GM19467 (cell line): ENCODE measurements around the gene STK24.

Experiments
- ATAC-seq: cut with Tn5 transposase; IDR thresholded peaks from one replicate; pipeline ENCODE4 v1.9.1; 2021; ENCODE audit warnings: mild to moderate bottlenecking, moderate library complexity; ENCODE audit not compliant: unreplicated experiment

STK24 gene

DNA sequence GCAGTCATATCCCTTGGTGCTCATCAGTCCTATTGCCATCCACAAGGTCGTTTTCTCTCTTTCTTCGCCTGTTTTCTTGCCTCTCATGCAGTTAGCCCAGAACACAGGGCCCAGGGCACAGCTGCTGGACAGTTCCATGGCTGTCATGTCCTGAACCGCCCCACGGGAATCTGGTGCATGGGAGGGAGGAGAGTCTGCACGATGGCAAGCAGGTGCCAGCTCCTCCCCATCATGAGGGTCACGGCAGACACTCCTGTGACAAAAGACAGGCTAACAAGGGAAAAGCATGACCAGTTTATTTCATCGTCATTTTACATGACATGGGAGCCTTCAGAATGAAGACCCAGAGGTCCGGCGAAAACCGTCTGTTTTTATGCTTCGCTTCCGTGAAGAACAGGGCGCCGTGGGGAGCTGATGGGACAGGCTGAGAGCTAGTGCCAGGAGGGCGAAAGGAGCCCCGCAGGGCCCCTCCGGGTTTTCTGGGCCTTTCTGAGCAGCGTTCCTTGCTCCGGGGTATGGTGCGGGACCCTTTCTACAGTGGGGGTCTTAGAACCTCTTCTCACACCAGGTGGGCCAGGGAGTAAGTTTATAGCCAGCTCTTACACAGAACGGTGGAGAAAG, 135.7 kb downstream of the STK24 start:
- ATAC-seq = no peak

DNA sequence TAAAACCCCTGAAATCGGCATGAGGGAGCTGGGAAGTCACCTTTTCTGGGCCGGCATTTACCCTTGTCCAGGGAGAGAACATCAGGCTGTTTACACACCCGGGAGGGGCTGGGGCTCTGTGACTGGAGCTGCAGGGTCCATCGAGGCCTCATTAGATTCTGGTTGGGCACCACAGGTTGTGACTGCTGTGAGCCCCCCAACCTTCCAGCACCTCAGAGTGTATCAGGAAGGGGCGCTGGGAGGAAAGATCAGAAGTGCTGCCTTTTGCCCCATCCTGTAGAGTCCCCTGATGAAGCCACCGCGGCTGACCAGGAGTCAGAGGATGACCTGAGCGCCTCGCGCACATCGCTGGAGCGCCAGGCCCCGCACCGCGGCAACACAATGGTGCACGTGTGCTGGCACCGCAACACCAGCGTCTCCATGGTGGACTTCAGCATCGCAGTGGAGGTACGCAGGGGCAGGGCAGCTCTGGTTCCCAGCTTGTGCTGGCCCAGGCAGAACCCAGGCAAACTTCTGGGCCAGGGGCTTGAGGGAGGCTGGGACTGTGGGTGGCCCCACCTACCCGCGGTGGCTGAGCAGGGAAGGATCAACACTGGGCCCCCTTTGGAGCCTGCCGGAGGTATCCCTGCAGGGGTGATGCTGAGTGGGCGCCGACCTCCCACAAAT, 136.4 kb downstream of the STK24 start:
- ATAC-seq = no peak

DNA sequence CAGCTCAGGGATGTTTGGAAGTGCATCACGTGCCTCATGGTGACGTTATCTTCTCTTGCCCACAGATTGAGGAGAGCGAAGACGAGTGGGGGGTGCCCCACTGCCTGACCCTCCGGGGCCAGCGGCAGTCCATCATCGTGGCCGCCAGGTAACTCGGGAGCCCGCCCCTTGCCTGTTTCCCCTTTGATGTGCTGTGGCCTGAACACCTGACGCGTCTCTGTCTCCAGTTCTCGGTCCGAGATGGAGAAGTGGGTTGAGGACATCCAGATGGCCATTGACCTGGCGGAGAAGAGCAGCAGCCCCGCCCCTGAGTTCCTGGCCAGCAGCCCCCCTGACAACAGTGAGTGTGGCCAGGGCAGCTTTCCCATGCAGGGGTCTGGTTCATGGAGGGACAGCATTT, 137.0 kb downstream of the STK24 start:
- no peak for ATAC-seq

DNA sequence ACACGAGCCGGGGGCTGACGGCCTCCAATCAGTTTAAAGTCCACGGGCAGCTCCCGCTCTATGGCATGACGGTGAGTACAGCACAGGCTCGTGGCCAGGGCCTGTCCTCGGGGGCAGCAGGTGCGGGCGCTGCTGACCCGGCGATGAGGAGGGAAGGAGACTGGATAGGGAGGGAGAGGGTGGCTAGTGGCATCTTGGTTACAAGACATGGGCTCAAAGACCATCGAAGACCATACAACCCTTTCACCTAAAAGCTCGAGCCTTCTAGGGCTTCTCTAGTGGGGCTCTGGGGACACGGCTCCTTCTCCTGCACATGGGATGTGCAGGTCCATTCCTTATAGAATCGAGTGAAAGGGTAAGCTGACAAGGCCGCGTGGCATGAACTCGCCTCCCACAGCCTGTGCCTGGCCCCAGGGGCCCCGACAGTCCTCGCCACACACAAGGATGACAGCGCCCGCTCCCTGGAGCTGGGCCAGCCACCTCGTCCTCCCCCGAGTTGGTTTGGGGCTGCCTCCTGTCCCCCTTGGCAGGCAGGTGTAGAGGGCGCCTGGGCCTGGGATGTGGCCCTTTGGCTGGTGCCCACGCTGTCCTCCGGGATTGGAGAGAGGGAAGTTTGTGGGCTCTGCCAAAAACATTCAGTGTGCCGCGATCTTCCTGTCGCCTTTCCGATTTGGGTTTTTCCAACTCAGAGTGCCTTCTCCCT, 137.6 kb downstream of the STK24 start:
- ATAC-seq = no peak

DNA sequence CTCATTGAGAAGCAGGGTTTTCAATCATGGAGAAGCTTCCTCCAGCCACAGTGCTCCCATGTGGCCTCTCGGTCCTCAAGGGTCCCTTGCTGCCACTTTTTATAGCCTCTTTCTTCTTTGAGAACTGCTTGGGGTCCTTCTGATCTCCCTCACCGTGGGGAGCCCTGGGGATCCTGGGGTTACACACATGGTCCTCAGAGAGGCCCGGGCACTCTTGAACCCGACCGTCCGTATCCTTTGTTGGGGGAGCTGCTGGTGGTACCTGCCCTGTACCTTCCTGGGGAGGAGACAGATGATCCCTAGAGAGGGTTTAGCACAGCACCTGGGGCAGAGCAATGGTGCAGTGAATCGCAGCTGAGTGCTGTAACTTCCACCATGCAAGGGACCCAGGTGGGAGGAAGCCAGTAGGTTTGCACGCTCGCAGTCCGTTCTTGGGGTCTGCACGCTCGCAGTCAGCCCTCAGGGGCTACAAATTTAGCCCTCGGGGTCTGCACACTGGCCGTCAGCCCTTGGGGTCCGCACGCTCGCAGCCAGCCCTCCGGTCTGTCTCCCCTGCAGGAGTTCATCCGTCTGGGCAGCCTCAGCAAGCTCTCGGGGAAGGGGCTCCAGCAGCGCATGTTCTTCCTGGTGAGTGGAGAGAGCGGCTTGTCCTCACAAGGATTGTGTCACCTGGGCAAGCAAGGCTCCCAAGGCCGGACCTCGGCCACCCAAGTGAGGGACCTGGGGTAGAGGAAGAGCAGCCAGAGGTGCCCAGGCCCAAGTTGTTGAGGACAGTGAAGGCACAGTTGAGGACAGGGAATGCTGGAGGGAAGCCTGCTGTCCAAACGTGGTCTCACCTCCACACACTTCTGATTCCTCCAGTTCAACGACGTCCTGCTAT, 138.4 kb downstream of the STK24 start:
- ATAC-seq = no peak

DNA sequence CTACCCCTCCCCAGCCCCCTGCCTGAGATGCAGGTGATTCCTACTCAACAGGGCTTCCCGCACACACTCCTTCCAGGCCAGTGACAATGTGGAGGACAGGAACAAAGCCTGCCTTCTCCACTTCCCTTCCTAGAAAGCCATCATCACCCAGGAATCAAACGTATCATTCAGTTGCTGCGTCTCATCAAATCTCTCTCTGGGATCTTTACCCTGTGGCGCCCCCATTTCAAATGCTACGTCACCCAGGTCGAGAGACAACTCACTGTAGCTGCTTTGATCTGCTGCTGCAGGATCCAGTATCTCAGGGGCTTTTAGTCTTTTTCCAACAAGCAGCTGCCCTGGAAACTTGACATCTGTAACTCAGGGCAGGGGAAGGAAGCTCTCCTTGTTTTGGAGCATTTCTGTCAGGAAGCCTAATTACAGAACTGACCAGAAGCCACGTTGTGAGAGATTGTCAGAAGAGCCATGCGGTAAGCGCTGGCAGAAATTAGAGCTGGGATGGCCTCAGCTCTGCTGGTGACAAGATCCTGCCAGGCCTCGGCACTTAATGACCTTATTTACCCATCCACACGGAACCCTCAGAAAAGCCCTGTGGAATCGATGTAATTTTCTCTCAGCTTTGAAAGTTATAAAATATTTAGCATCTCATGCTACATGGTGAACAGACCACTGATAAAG, 140.5 kb downstream of the STK24 start:
- no peak for ATAC-seq

DNA sequence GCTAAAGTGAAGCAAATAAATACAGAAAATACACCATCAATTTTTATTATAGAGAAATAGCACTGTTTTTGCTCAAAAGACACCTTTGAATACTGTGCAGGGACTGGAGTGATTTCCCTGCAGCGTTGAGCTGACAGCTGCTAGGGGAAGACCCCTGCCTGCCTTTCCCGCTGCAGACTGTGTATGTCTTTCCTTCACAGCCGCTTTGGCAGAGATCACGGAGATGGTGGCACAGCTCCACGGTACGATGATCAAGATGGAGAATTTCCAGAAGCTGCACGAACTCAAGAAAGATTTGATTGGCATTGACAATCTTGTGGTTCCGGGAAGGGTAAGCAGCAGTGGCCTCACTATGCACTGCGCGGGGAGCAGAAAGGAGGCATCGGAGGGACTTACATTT, 141.5 kb downstream of the STK24 start:
- no peak for ATAC-seq

DNA sequence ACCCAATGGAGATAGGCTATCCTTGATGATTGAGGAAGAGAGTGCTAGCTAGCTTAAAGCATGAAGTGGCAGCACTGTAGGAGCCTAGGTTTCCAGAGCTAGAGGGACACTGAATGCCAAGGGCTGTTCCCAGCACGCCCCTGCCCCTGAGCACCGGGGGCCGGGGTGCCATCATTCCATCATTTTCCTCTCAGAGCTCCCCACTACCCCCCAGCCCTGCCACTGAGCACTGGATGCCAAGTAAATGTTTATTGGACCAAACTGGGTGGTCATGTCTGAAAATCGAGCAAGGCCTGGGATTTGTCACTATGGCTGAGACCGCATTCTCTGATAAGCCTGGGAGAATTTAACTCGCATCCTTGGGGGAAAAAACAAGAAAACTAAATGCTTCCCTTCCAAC, 142.8 kb downstream of the STK24 start:
- ATAC-seq = no peak

DNA sequence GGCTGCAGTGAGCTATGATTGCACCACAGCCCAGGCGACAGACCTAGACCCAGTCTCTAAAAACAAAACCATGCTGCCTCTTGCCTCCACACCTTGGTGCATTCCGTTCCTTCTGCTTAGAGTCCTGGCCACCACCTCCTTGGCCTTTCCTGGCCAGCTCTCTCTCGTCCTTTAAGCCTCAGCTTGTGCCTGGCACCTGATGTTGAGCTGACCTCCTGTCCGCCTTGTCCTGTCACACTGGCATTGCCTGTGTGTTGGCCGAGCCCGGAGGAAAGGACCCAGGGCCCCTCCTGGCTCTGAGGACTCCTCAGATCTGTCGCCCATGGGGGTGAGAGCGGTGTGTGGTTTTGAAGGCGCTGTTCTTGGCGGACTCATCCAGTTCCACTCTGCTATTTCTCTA, 143.3 kb downstream of the STK24 start:
- ATAC-seq = no peak

DNA sequence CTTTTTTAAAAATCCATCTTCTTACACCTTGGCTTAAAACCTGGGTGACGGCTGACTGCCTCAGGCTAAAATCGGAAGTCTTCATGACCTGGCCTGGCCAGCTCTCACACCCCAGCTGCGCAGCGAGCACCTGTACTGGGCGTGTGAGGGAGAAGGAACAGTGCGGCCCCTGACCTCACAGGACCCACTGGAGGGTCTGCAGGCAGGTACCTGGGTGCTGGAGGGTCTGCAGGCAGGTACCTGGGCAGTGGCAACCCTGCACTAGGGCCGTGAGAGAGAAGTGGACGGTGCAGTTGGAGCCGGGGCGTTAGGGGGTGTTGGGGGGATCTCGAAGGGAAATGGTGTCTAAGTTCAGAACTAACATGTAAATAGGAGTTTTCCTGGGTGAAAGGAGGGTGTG, 144.3 kb downstream of the STK24 start:
- ATAC-seq = no peak

DNA sequence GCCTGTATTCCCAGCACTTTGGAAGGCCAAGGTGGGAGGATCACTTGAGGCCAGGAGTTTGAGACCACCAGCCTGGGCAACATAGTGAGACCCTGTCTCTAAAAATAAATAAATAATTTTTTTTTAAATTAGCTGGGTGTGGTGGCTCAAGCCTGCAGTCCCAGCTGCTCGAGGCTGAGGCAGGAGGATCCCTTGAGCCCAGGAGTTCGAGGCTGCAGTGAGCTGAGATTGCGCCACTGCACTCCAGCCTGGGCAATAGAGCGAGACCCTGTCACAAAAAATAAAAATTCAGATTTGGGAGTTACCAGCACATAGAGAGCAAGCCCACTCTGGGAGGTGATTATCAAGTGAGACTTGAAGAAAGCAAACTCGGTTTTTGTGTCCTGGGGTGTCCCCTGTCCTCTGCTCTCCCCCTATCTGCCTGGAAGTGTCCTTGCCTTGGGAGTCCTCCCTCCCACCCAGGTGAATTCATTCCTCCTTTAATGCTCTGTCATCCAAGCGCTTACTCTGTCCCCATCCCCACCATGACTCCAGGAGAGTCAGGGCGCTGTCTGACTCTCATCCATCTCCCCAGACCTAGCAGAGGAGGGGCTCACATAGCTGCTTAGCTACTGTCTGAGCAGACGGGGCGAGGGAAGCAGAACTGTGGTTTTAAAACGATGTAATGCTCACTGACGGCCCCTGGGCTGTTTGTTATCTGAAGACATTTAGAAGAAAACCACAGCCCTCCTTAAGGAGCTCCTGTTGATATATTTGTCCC, 146.8 kb downstream of the STK24 start:
- ATAC-seq = no peak

DNA sequence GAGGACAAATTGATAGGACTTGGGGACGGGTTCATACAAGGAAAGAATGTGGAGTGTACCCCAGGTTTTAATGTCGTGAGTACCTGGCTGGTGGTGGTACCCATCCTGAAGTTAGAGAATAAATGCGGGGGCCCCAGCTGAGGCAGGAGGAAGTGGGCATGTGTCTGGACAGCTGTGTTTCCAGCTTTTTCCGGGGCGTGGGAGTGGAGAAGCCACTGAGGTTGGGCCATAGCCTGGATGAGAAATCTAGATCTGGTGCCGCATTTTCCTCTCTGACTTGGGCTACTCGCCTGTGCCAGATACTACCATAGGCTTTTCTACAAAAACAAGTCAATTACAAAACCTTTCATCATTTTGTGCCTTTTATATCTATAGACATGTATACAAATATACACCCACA, 147.4 kb downstream of the STK24 start:
- ATAC-seq = no peak

DNA sequence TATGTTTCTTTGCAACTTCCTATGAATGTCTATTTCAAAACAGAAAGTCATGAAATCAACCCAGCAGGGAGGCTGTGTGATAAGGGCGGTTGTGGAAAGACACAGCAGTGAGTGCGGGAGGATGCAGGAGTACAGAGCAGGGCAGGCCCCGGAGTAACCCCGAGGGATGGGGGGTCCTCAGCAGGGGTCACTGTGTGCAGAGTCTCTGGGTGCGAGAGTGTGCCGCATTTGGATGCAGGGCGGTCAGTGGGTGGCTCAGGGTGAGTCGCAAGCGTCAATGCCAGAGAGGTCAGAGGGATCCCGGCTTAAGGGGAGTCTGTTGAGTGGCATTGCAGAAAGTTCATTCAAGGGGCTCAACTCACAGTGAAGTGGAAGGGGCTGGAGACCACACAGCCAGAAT, 147.8 kb downstream of the STK24 start:
- ATAC-seq = no peak

DNA sequence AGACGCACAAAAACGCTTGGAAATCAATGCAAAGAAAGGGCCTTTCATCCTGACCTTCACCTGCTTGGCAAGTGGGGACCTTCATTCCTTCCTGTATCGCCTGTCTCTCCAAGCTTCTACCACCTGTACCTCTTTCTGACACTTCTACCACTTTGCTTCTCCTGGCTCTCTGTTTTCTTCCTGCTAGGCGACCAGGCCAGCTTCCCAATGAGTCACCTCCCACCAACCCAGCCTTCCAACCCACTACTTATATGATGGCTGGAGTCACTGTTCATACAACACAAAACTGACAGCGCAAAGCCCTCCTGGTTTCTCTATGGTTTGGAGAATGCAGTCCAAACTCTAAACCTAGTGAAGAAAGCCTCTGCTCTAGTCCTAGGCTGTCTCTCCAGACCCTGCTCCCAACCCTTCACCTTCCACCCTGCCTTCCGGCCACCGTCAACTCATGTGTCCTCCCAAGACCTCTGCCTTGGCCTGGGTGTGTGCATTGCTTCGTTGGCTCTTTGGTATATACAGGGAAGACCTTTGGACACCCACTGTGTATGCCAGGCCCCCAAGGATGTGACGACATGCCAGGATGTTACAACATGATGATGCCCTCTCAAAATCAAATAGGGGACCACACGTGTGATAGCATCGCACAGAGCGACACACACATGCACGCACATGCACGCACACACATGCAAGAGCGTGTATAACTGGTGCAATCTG, 148.5 kb downstream of the STK24 start:
- no peak for ATAC-seq

DNA sequence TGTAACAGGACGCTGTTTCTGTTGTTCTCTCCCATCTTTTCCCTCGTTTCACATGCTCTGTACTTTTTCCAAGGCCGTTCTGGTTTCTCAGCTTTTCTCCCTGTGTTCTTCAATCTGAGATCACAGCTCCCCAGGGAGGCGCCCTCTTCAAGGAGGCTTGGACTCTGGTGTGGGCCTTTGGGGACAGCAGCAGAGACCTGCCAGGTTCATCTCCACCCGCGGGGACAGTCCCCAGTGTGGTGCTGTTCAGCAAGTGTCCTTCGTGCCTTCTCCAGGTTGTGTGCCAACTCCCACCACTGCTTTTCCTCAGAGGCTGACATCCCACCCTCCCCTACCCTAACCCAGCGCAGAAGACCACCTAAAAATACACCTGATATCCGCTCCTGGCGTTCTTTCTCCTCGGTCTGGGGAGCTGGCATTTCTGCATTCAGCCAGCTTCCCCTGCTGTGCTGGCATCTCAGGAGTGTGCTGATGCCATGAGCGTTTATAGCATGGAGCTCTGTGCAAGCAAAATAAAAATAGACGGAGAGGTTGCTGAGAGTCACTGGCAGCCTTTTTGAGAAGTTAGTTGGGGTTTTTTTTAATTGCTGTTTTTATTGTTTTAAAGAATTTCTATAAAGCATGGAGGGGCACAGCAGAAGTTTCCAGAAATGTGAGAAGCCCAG, 149.4 kb downstream of the STK24 start:
- ATAC-seq = no peak

DNA sequence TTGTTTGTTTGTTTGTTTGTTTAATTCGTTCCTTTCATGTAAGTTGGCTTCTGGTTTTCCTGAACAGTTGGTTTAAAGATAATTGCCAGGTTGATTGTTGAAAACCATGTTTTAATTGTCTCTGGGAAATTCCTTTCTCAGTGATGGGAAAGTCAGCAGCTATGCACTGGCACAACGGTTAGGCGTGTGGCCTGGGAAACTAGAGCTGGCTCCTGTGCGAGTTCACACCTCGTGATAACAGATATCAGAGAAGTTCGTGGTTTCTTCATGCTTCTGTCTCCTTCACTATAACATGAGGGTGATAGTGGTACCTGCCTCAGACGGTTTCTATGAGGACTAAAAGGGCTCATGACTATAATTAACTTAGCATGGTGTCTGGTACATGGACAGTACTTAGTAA, 153.5 kb downstream of the STK24 start:
- ATAC-seq = no peak

DNA sequence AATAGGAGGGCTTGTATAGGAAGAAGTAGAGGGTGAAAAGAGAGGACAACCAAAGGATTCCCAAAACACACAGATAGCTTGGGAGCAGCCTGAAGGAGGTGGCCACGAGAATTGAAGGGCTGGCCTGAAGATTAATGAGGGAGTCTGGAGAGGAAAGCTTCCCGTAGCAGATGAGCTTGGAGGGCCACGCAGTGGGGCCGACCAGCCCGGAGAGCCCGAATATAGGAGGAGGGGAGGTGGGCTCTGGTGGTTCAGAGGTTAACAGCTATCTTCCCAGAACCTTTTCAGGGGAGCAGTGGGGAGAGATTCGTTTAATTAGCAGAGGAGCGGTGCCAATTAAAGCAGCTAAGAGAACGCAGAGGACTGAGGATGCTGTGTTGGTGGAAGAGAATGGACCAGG, 154.9 kb downstream of the STK24 start:
- no peak for ATAC-seq

DNA sequence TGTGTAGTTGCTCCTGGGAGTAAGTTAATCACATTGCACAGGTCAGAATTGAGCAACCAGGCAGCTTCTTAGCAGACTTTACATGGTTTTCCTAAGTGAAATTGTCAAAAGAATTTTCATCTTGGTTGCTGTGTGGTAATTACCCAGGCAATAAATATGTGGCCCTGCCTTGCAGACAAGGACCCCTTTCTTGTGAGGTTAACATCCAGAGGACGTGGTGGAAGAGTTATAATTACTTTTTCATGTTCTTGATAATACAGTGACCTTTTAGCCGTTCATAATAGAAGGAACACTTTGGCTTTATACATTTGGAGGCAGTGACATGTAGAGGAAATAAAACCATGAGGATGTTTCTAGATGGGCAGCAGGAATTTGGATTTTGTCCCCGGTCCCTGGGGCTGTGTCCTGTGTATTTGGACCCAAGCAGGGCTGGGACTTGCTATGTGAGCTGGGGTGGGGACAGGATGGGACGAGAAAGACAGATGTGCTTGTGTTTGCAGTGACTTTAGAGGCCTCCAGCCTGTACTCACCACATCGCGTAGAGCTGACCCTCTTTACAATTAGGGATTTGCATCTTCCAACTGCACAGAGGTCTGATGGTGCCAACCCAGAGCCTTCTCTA, 156.2 kb downstream of the STK24 start:
- no peak for ATAC-seq
